Activated CD8-positive, alpha-beta T cell treated with anti-CD3 and anti-CD28 coated beads, Interleukin-2, amount 10 ng/mL, durations not matched to agents 7 days and 5 days (primary cell): ENCODE results near the gene STK40. TPM values are rescaled to one million over a fixed set of nuclear protein-coding genes. Genes with fewer than 3 reads are reported as not detected.
A peak's percentile ranks its signal among the peaks of the same experiment; 100 is the strongest.

Experiments used
- ATAC-seq: fragments of 150-1000 bp; cut with Tn5 transposase; one replicate; pipeline ENCODE4 v1.10.0; 2021; ENCODE audit warnings: moderate library complexity
- CTCF ChIA-PET: fragments of 350-600 bp; sonication (Branson Sonifier 250); formaldehyde crosslinking; loops from one replicate; lab custom pipeline; 2021; ENCODE audit warnings: antibody characterized with exemption; lab: Charles Lee
- POLR2A ChIA-PET: fragments of 350-600 bp; sonication (Branson Sonifier 250); formaldehyde crosslinking; loops from one replicate; lab custom pipeline; 2021; ENCODE audit warnings: antibody characterized with exemption; lab: Charles Lee
- DNase-seq: peaks from one replicate; pipeline ENCODE4 v3.0.0-alpha.2; 2020
- H3K27ac Mint-ChIP-seq: one replicate; pipeline ENCODE4 v1.8.0; 2021; ENCODE audit warnings: mild to moderate bottlenecking, mixed read lengths
- H3K27me3 Mint-ChIP-seq: one replicate; pipeline ENCODE4 v1.8.0; 2021; ENCODE audit warnings: low read depth, mixed read lengths
- H3K36me3 Mint-ChIP-seq: one replicate; pipeline ENCODE4 v1.8.0; 2021; ENCODE audit warnings: low read depth, mixed read lengths
- H3K4me1 Mint-ChIP-seq: one replicate; pipeline ENCODE4 v1.8.0; 2021; ENCODE audit warnings: low read depth, mixed read lengths
- H3K4me3 Mint-ChIP-seq: one replicate; pipeline ENCODE4 v1.8.0; 2021; ENCODE audit warnings: mild to moderate bottlenecking, mixed read lengths
- H3K9me3 Mint-ChIP-seq: one replicate; pipeline ENCODE4 v1.8.0; 2022; ENCODE audit warnings: mixed read lengths; ENCODE audit not compliant: insufficient read depth
- total RNA-seq, 2 experiments: library from RNA; stranded (reverse); gene quantifications; one replicate each; pipeline ENCODE4 v1.2.3, GENCODE V29; 2021

STK40 gene
- total RNA-seq, 2 experiments from 2014 or later = 69.7 to 72.4 TPM

DNA sequence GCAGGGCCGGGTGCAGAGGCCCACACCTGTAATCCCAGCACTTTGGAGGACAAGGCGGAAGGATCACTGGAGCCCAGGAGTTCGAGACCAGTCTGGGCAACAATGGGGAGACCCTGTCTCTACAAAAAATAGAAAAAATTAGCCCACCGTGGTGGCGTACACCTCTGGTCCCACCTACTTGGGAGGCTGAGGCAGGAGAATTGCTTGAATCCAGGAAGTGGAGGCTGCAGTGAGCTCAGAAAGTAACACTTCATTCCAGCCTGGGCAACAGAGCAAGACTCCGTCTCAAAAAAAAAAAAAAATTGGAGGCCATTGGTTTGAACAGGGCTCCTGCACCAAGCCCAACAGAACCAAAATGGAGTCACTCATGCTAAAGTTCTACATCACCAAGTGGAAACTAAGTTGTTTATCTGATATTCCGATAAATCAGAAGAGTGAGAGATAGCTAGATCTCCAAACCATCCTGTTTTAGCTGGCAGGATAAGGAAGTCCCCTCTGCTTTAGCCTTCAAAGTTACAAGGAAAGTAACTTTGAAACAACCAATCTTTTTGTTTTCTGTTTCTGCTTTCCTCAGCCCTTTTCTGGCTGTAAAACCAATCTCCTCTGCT lies 12.8 kb upstream of the STK40 start:
- H3K9me3 Mint-ChIP-seq = no peaks in the 10 kb centered on the region
- peaks cover 13% of the 10 kb centered on the region for H3K36me3 Mint-ChIP-seq
- ChIA-PET POLR2A (interaction anchor here (1.0 to 4.3 kb wide), 2 partner anchors 12 to 32 kb away, joined by 3 to 59 read pairs; partner anchors contain the start of gene STK40), CTCF (interaction anchor here (0.7 to 4.8 kb wide), 8 partner anchors 8 to 515 kb away, joined by 3 to 30 read pairs (median 6); partner anchors contain the start of genes AGO1 and SH3D21)
- no peak for DNase-seq
- no peak for ATAC-seq
- peak overlapping the region; percentile 96 for H3K27ac Mint-ChIP-seq
- H3K27me3 Mint-ChIP-seq = no peaks in the 10 kb centered on the region
- peak overlapping the region; percentile 94 for H3K4me3 Mint-ChIP-seq
- peaks cover 43% of the 10 kb centered on the region for H3K4me1 Mint-ChIP-seq

DNA sequence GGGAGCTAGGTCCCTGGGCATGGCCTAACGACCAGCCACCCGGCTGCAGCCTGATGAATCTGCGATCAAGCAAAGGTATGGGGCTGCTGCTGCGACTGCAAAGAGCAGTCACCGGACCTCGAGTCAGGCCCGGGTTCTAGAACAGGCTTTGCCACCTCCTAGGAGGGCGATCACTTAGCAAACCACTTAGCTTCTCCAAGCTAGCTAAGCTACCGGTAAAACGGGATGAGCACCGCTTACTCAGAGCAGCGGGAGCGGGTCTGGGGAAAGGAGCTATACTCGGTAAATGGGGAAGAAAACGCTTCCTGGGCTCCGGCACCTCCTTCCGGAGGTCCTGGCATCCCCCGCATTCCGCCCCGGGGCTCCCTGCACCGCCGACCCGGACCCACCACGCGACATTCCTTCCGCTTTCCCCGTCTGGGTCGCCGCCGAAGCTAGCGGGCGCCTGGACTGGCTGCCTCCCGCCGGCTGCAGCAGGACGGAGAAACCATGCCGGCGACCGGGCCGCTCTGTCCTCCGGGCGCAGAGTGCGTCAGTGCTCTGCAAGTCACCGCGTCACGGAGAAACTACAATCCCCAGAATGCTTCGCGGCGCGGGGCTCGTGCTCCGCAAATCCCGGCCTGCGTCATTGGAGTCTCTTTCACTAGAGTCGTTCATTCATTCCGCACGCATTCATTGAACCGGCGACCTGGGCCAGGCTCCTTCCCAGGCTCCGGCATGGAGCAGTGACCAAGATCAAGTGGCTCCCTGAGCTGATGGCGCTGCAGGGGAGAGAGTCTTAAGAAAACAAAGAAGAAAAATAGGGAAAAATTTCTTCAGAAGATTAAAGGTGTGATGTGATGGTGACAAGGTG lies 11.9 kb upstream of the STK40 start, which contains the start of gene LSM10:
TSS of gene LSM10 (minus strand) at position 531 of the 853 bp plus-strand sequence. CDS start 3,779 bp downstream, outside the sequence.
- H3K27ac Mint-ChIP-seq = peak within 1 kb of the TSS; percentile 96
- H3K4me1 Mint-ChIP-seq = peaks cover 43% of the 10 kb centered on the region
- ChIA-PET CTCF (interaction anchor here (0.8 to 4.8 kb wide), 10 partner anchors 9 to 248 kb away, joined by 3 to 30 read pairs (median 4); partner anchors contain the start of gene TRAPPC3), POLR2A (interaction anchor here (0.6 to 4.3 kb wide), 6 partner anchors 11 to 173 kb away, joined by 3 to 59 read pairs (median 4); partner anchors contain the start of genes STK40 and THRAP3)
- peaks cover 21% of the 10 kb centered on the region for H3K36me3 Mint-ChIP-seq
- ATAC-seq (peak; percentile 94), DNase-seq (peak; percentile 95)
- no peaks in the 10 kb centered on the region for H3K27me3 Mint-ChIP-seq
- no peaks in the 10 kb centered on the region for H3K9me3 Mint-ChIP-seq
- H3K4me3 Mint-ChIP-seq = peak within 1 kb of the TSS; percentile 94

DNA sequence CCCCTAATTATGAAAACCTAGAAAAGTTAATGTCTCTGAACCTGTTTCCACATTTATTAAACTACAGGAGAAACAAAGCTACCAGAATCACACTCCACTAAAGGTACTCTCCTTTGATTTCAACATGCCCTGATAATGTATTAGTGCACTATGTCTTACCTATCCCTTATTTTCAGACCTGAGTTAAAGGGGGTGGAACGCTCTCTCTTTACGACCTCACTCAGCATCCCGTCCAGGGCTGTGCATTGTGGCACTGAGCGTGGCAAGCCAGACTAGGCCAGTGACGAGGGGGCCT lies 11.3 kb upstream of the STK40 start:
- CTCF ChIA-PET = interaction anchor here (0.8 to 4.8 kb wide), 8 partner anchors 10 to 247 kb away, joined by 3 to 30 read pairs (median 4); partner anchors contain the start of gene TRAPPC3
- Mint-ChIP-seq H3K9me3 (no peaks in the 10 kb centered on the region), H3K27me3 (no peaks in the 10 kb centered on the region), H3K36me3 (peaks cover 25% of the 10 kb centered on the region), H3K27ac (peak overlapping the region; percentile 96), H3K4me3 (peak overlapping the region; percentile 94), H3K4me1 (peaks cover 43% of the 10 kb centered on the region)
- POLR2A ChIA-PET = interaction anchor here (0.8 to 4.3 kb wide), 4 partner anchors 10 to 173 kb away, joined by 3 to 59 read pairs (median 4); partner anchors contain the start of genes STK40 and THRAP3
- peak; percentile 52 for DNase-seq
- ATAC-seq = peak; percentile 70

DNA sequence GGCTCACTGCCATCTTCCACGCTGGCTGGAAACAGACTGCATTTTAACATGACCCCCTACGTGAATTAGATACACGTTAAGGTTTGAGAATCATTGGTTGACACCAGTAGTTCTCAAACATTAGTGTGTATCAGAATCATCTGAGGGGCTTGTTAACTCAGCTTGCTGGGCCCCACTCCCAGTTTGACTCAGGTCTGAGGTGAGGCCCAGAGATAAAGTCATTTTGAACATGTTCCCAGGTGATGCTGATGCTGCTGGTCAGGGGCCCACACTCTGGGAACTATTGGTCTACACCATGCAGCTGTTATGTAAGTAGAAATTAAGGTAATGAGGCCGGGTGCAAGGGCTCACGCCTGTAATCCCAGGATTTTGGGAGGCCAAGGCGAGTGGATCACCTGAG lies 10.6 kb upstream of the STK40 start:
- Mint-ChIP-seq H3K27ac (peak overlapping the region; percentile 11), H3K4me1 (peaks cover 39% of the 10 kb centered on the region), H3K27me3 (no peaks in the 10 kb centered on the region), H3K9me3 (no peaks in the 10 kb centered on the region), H3K4me3 (peak overlapping the region; percentile 94), H3K36me3 (peaks cover 30% of the 10 kb centered on the region)
- POLR2A ChIA-PET = interaction anchor here (1.3 to 4.3 kb wide), 2 partner anchors 10 to 72 kb away, joined by 4 to 59 read pairs; partner anchors contain the start of gene STK40
- ATAC-seq (no peak), DNase-seq (no peak)
- CTCF ChIA-PET = interaction anchor here (1.3 to 3.4 kb wide), 5 partner anchors 10 to 246 kb away, joined by 3 to 28 read pairs (median 6); partner anchors contain the start of gene TRAPPC3

DNA sequence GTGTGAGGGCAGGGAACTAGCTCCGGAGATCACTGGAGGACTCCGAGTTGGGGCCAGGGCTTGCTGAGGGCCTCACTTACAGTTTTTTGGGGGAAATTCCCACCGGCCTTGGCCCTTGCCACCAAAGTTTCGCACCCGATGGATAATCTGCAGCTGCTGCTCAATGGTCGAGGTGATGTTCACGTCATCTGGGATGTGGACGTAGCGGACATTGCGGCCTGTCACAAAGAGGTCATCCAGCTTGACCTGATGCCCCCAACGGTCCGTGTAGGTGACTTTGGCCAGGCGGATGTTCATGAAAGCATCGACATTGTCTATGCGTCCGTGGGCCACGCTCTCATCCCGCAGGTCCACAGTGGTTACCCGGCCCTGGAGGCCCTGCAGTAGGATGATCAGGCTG lies 8.0 kb upstream of the STK40 start:
- ChIA-PET CTCF (interaction anchor here (1.3 kb wide), 1 partner anchor 25 kb away, joined by 4 read pairs; no protein-coding TSS in a partner anchor), POLR2A (no interaction called here)
- Mint-ChIP-seq H3K4me3 (no peak overlapping the region), H3K4me1 (peaks cover 36% of the 10 kb centered on the region), H3K27me3 (no peaks in the 10 kb centered on the region), H3K9me3 (no peaks in the 10 kb centered on the region), H3K27ac (no peak overlapping the region), H3K36me3 (peaks cover 45% of the 10 kb centered on the region)
- no peak for ATAC-seq
- no peak for DNase-seq

DNA sequence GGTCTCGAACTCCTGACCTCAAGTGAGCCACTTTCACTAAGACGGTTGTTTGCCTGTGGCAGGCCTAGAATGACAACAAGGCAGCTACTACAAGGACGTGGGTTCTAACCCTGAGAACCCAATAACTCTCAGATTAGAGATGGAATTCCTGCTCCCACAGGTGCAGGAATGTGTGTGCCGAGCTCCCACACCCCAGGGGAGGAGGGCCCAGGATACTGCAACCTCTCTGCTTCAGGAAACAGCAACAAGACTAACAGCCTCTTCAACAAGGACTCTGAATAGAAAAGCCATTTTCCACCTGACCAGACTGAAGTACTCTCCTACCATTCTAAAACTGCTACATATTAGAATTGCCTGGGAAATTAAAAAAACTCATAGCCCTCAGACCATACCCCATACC lies 7.1 kb upstream of the STK40 start:
- CTCF ChIA-PET = no interaction called here
- H3K4me1 Mint-ChIP-seq = peaks cover 33% of the 10 kb centered on the region
- peaks cover 47% of the 10 kb centered on the region for H3K36me3 Mint-ChIP-seq
- no peaks in the 10 kb centered on the region for H3K9me3 Mint-ChIP-seq
- H3K27me3 Mint-ChIP-seq = no peaks in the 10 kb centered on the region
- POLR2A ChIA-PET = no interaction called here
- no peak for ATAC-seq
- no peak for DNase-seq
- no peak overlapping the region for H3K4me3 Mint-ChIP-seq
- H3K27ac Mint-ChIP-seq = peak overlapping the region; percentile 30

DNA sequence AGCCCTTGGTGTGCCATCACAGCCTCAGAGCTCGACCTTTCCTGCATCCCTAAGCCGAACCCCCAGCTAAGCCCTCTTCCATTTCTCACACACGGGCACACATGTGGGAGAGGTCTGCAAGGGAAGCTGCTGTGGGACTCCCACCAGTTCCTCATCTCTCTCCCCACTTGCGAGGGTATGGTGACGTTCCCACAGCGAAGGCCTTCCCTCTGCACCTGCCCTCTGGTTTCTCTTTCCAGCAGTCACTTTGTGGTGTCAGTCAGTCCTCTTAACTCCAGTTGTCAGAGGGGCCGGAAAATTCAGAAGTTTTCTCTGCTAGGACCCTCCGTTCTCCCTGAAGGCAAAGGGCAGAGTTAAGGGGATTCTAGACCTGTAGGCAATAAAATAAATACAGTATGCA lies 5.5 kb upstream of the STK40 start:
- Mint-ChIP-seq H3K4me1 (peaks cover 35% of the 10 kb centered on the region), H3K27me3 (no peaks in the 10 kb centered on the region), H3K4me3 (no peak overlapping the region), H3K36me3 (peaks cover 52% of the 10 kb centered on the region), H3K27ac (peak overlapping the region; percentile 82), H3K9me3 (no peaks in the 10 kb centered on the region)
- ChIA-PET POLR2A (no interaction called here), CTCF (no interaction called here)
- no peak for DNase-seq
- ATAC-seq = no peak

DNA sequence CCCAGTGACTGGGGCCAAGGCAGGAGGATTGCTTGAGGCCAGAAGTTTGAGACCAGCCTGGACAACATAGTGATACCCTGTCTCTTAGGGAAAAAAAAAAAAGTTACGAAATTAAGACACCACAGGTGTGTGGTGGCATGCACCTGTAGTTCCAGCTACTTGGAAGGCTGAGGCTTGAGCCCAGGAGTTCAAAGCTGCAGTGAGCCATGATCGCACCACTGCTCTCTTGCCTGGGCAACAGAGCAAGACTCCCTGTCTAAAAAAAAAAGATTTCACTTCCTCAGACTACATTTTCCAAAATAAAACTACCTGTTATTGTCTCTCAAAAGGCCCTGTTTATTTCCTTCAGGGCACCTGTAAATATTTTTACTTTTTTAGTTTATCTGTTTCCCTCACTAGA lies 4.7 kb upstream of the STK40 start:
- H3K4me1 Mint-ChIP-seq = peaks cover 31% of the 10 kb centered on the region
- no peaks in the 10 kb centered on the region for H3K9me3 Mint-ChIP-seq
- peaks cover 50% of the 10 kb centered on the region for H3K36me3 Mint-ChIP-seq
- ATAC-seq (no peak), DNase-seq (no peak)
- ChIA-PET POLR2A (no interaction called here), CTCF (interaction anchor here (0.9 kb wide), 1 partner anchor 23 kb away, joined by 3 read pairs; no protein-coding TSS in a partner anchor)
- no peaks in the 10 kb centered on the region for H3K27me3 Mint-ChIP-seq
- peak overlapping the region; percentile 82 for H3K27ac Mint-ChIP-seq
- H3K4me3 Mint-ChIP-seq = no peak overlapping the region

DNA sequence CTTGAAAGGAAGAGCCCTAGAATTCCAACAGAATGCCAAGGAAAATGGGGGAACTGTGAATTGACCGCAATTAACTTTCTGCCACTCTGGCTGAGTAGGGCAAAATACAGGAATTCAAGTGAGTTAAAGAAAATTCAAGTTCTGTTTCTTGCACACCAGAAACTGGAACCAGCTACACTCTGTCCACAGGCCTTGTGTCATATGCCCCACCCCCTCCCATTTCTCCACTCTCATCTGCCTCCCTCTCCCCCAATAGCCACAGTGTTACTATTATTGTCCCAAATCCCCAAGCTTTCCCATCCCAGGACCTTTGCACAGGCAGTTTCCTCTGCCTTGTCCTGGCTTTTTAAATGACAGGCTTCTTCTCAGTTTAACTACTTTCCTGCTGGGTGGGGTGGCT lies 4.3 kb upstream of the STK40 start:
- Mint-ChIP-seq H3K9me3 (no peaks in the 10 kb centered on the region), H3K36me3 (peaks cover 50% of the 10 kb centered on the region), H3K27ac (peak overlapping the region; percentile 82), H3K4me3 (no peak overlapping the region), H3K4me1 (peaks cover 30% of the 10 kb centered on the region), H3K27me3 (no peaks in the 10 kb centered on the region)
- ATAC-seq = no peak
- no peak for DNase-seq
- ChIA-PET CTCF (interaction anchor here (0.9 to 1.1 kb wide), 2 partner anchors 19 to 23 kb away, joined by 3 read pairs; no protein-coding TSS in a partner anchor), POLR2A (no interaction called here)

DNA sequence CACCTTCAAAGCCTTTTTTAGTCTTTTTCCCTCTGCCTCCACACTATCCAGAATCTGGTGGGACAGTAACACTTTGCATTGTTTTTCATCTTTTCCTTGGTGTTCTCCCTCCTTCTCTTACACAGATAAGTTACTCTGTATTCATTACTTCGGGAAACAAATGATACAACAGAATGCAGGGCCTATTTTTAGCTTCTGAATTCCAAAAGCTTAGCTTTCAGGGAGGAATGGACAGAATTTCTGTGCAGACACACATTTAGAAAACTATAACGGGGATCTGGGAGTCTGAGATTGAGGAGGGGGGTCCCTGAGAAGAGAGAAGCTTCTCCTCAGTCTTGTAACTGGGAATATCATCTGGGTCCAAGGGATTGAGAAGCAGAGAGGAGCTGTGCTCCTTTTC lies 3.5 kb upstream of the STK40 start:
- DNase-seq (no peak), ATAC-seq (no peak)
- Mint-ChIP-seq H3K36me3 (peaks cover 46% of the 10 kb centered on the region), H3K4me3 (no peak overlapping the region), H3K4me1 (peaks cover 32% of the 10 kb centered on the region), H3K27me3 (no peaks in the 10 kb centered on the region), H3K27ac (peak overlapping the region; percentile 82), H3K9me3 (no peaks in the 10 kb centered on the region)
- CTCF ChIA-PET = interaction anchor here (1.1 to 2.4 kb wide), 2 partner anchors 20 to 239 kb away, joined by 3 to 6 read pairs; partner anchors contain the start of gene TRAPPC3
- POLR2A ChIA-PET = interaction anchor here (1.1 to 5.9 kb wide), 2 partner anchors 8 to 23 kb away, joined by 5 to 59 read pairs; partner anchors contain the start of gene LSM10
